DOHH2 (cell line): ENCODE measurements around the gene HCRTR1.

Experiments used
- H3F3A ChIP-seq: fragments of 200-600 bp; sonication (generic), shearing (Covaris generic); 2 replicates; pipeline ENCODE4 v1.6.0; 2016; ENCODE audit warnings: antibody characterized with exemption, mild to moderate bottlenecking; ENCODE audit not compliant: control insufficient read depth, insufficient read depth
- H3K27ac ChIP-seq: fragments of 200-600 bp; sonication (generic); 2 replicates; pipeline ENCODE4 v1.5.1; 2014; ENCODE audit warnings: low read depth, mild to moderate bottlenecking, low read length, moderate library complexity
- H3K27me3 ChIP-seq: fragments of 200-600 bp; sonication (generic); 2 replicates; pipeline ENCODE4 v1.6.1; 2014; ENCODE audit warnings: mild to moderate bottlenecking, low read length, mixed read lengths; ENCODE audit not compliant: control insufficient read depth
- H3K36me3 ChIP-seq: fragments of 200-600 bp; sonication (generic); 2 replicates; pipeline ENCODE4 v1.6.1; 2014; ENCODE audit warnings: mild to moderate bottlenecking, low read length, moderate library complexity, mixed read lengths; ENCODE audit not compliant: control insufficient read depth
- H3K4me1 ChIP-seq: fragments of 200-600 bp; sonication (generic); 2 replicates; pipeline ENCODE4 v1.6.1; 2014; ENCODE audit warnings: mild to moderate bottlenecking, low read length, mixed read lengths; ENCODE audit not compliant: control insufficient read depth
- H3K4me2 ChIP-seq: fragments of 200-600 bp; sonication (generic); 2 replicates; pipeline ENCODE4 v1.6.0; 2014; ENCODE audit warnings: mild to moderate bottlenecking, low read length, moderate library complexity
- H3K4me3 ChIP-seq: fragments of 200-600 bp; sonication (generic); 2 replicates; pipeline ENCODE4 v1.5.1; 2014; ENCODE audit warnings: mild to moderate bottlenecking, low read length, mixed read lengths
- H3K79me2 ChIP-seq: fragments of 200-600 bp; sonication (generic); 2 replicates; pipeline ENCODE4 v1.6.1; 2014; ENCODE audit warnings: mild to moderate bottlenecking, low read length, mixed read lengths; ENCODE audit not compliant: control insufficient read depth
- H3K9me2 ChIP-seq: fragments of 200-600 bp; sonication (generic); replicated peaks from 2 replicates; pipeline ENCODE4 v1.6.1; 2014; ENCODE audit warnings: mild to moderate bottlenecking, low read length, mixed read lengths; ENCODE audit not compliant: control insufficient read depth
- H3K9me3 ChIP-seq: fragments of 200-600 bp; sonication (generic); 2 replicates; pipeline ENCODE4 v1.6.1; 2014; ENCODE audit warnings: antibody characterized with exemption, low read length, mixed read lengths; ENCODE audit not compliant: control insufficient read depth, insufficient read depth
- H4K20me1 ChIP-seq: fragments of 200-600 bp; sonication (generic); 2 replicates; pipeline ENCODE4 v1.6.0; 2014; ENCODE audit warnings: low read depth, mild to moderate bottlenecking, antibody characterized with exemption, low read length, moderate library complexity; ENCODE audit not compliant: control insufficient read depth, insufficient read depth
- EZH2phosphoT487 ChIP-seq: fragments of 200-600 bp; sonication (generic); IDR thresholded peaks from 2 replicates; pipeline ENCODE4 v1.6.1; 2017; ENCODE audit warnings: borderline replicate concordance, mild to moderate bottlenecking, antibody characterized with exemption, low read length, moderate library complexity, mixed read lengths
- TF ChIP-seq, protein P1 (sequence below): fragments of 200-600 bp; sonication (generic); IDR thresholded peaks from one replicate; pipeline ENCODE4 v1.5.1; 2014; ENCODE audit warnings: antibody characterized with exemption, mild to moderate bottlenecking, low read depth, low read length; ENCODE audit not compliant: poor library complexity, severe bottlenecking

The HCRTR1 gene

DNA sequence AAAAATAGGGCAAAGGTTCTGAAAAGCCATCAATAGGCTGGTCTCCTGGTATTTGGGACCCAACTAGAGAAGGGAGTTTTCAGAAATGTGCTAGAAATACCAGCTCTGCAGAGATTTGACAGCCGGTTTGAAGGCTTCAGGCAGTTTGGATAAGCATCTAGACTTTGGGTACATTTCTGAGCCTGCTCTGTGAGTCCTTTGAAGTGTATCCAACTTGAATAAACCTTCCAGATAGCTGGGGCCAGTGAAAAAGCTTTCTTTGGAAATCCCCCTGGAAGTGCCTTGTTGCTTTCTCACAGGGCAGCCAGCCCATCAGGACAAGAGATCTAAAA is 33.6 kb downstream of the HCRTR1 start:
- no peaks in the 10 kb centered on the region for H3F3A ChIP-seq
- TF ChIP-seq, protein P1, sequence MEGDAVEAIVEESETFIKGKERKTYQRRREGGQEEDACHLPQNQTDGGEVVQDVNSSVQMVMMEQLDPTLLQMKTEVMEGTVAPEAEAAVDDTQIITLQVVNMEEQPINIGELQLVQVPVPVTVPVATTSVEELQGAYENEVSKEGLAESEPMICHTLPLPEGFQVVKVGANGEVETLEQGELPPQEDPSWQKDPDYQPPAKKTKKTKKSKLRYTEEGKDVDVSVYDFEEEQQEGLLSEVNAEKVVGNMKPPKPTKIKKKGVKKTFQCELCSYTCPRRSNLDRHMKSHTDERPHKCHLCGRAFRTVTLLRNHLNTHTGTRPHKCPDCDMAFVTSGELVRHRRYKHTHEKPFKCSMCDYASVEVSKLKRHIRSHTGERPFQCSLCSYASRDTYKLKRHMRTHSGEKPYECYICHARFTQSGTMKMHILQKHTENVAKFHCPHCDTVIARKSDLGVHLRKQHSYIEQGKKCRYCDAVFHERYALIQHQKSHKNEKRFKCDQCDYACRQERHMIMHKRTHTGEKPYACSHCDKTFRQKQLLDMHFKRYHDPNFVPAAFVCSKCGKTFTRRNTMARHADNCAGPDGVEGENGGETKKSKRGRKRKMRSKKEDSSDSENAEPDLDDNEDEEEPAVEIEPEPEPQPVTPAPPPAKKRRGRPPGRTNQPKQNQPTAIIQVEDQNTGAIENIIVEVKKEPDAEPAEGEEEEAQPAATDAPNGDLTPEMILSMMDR = no peak
- no peak for TF ChIP-seq EZH2phosphoT487
- H3K4me2 ChIP-seq = no peak overlapping the region
- H3K9me2 ChIP-seq = no peaks in the 10 kb centered on the region
- no peaks in the 10 kb centered on the region for H4K20me1 ChIP-seq
- H3K36me3 ChIP-seq = no peaks in the 10 kb centered on the region
- H3K9me3 ChIP-seq = no peaks in the 10 kb centered on the region
- H3K27me3 ChIP-seq = peaks cover 15% of the 10 kb centered on the region
- peaks cover 1% of the 10 kb centered on the region for H3K4me1 ChIP-seq
- H3K4me3 ChIP-seq = no peak overlapping the region
- H3K27ac ChIP-seq = no peak overlapping the region
- no peaks in the 10 kb centered on the region for H3K79me2 ChIP-seq

DNA sequence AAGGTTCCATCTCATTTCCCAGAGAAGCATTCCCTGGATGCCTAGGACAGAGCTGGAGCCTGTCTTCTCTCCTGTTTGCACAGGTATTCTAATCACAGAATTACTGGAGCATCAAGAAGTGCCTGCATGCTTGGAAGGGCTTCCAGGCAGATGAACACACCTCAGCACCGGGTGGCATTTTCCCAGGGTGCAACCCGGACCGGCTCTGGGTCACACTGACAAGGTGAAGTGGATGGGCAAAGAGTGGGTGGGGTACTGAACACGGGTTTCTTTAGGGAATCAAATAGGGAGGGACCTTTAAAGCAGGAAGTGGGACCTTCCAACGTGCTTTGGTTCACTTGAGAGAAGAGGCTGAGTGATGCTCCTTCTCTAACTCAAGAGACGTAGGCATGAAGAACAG is 34.3 kb downstream of the HCRTR1 start:
- Histone ChIP-seq H3K9me3 (no peaks in the 10 kb centered on the region), H3K79me2 (no peaks in the 10 kb centered on the region), H3K9me2 (no peaks in the 10 kb centered on the region), H3F3A (no peaks in the 10 kb centered on the region), H3K27ac (no peak overlapping the region), H3K4me1 (no peaks in the 10 kb centered on the region), H4K20me1 (no peaks in the 10 kb centered on the region), H3K27me3 (peaks cover 17% of the 10 kb centered on the region), H3K4me3 (no peak overlapping the region), H3K36me3 (no peaks in the 10 kb centered on the region), H3K4me2 (no peak overlapping the region)
- TF ChIP-seq EZH2phosphoT487 = no peak
- TF ChIP-seq, protein P1 = no peak

DNA sequence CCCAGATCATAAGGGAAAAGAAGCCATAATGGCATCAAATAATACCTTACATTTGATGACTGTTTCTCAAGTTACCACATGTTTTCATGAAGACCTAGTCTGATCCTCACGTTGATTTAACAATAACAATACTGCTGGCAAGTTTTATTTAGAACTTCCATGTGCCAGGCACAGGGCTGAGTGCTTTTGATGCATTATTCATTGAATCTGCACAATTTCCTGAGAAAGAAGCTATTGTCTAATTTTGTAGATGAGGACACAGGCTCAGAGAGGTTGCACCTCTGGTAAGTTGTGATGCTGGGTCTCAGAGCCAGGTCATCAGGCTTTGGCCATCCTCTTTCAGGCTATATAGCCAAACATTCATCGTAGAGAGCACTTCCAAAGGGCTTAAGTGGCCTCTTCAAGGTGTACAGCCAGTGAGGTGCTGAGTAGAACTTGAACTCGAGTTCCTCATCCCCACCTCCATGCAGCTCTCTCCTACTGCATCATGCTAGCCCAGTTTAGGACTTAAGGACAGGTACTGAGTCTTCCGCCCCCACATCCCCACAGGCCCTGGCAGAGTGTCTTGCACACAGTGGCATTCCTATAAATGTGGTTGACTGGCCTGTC is 35.5 kb downstream of the HCRTR1 start:
- TF ChIP-seq, protein P1 = no peak
- TF ChIP-seq EZH2phosphoT487 = no peak
- H3K4me3 ChIP-seq = no peak overlapping the region
- no peaks in the 10 kb centered on the region for H3F3A ChIP-seq
- no peaks in the 10 kb centered on the region for H3K9me3 ChIP-seq
- peaks cover 19% of the 10 kb centered on the region for H3K27me3 ChIP-seq
- no peaks in the 10 kb centered on the region for H3K79me2 ChIP-seq
- no peaks in the 10 kb centered on the region for H3K4me1 ChIP-seq
- H3K9me2 ChIP-seq = no peaks in the 10 kb centered on the region
- H3K27ac ChIP-seq = no peak overlapping the region
- no peaks in the 10 kb centered on the region for H3K36me3 ChIP-seq
- no peaks in the 10 kb centered on the region for H4K20me1 ChIP-seq
- no peak overlapping the region for H3K4me2 ChIP-seq
